Caco-2 (cell line): ENCODE measurements around the gene RPL39L. TPM values are rescaled to one million over a fixed set of nuclear protein-coding genes. Genes with fewer than 3 reads are reported as not detected.

Source experiments
- Bru-seq: library from RNA; stranded (reverse); fragments of 400-500 nt; gene quantifications from one replicate; lab custom pipeline; 2021; lab: Mats Ljungman, UMichigan
- BruChase-seq, 2 experiments: library from RNA; stranded (reverse); fragments of 400-500 nt; gene quantifications; one replicate each; lab custom pipeline; 2021; lab: Mats Ljungman, UMichigan
- BruUV-seq: library from RNA; stranded (reverse); fragments of 400-500 nt; replicated peaks from 2 replicates; lab custom pipeline; 2021; lab: Mats Ljungman, UMichigan
- CTCF ChIA-PET: fragments of 300-600 bp; sonication (Branson Sonifier 250); formaldehyde crosslinking; loops from one replicate; lab custom pipeline; 2022; ENCODE audit warnings: antibody characterized with exemption; lab: Charles Lee
- POLR2A ChIA-PET: fragments of 300-600 bp; sonication (Branson Sonifier 250); formaldehyde crosslinking; loops from one replicate; lab custom pipeline; 2022; ENCODE audit warnings: antibody characterized with exemption; lab: Charles Lee
- DNase-seq, 2 experiments: peaks; one replicate each; pipeline versions ENCODE4 v3.0.0 to v3.0.0-alpha.2; 2020 to 2022
- H3K27me3 ChIP-seq: replicated peaks from 2 replicates; pipeline ENCODE4 v1.6.0; 2011; ENCODE audit warnings: low read length; ENCODE audit not compliant: control insufficient read depth, insufficient read depth
- H3K36me3 ChIP-seq: 2 replicates; pipeline ENCODE4 v1.5.1; 2011; ENCODE audit warnings: low read length; ENCODE audit not compliant: control insufficient read depth, insufficient read depth
- H3K4me1 ChIP-seq: fragments of 250-450 bp; sonication (Bioruptor Pico); 2 replicates; pipeline ENCODE4 v1.5.1; 2020; ENCODE audit warnings: mild to moderate bottlenecking
- H3K4me3 ChIP-seq: 2 replicates; pipeline ENCODE4 v1.5.1; 2011; ENCODE audit warnings: low read depth, mild to moderate bottlenecking, control low read depth, low read length
- H3K9me3 ChIP-seq: fragments of 250-450 bp; sonication (Bioruptor Pico); 2 replicates; pipeline ENCODE4 v1.5.1; 2020; ENCODE audit warnings: mild to moderate bottlenecking, moderate library complexity
- H3K27ac Mint-ChIP-seq: one replicate; pipeline ENCODE4 v1.8.0; 2022; ENCODE audit warnings: mixed read lengths; ENCODE audit not compliant: unreplicated experiment
- H3K27me3 Mint-ChIP-seq: one replicate; pipeline ENCODE4 v1.8.0; 2022; ENCODE audit warnings: mixed read lengths; ENCODE audit not compliant: insufficient read depth, unreplicated experiment
- H3K36me3 Mint-ChIP-seq: one replicate; pipeline ENCODE4 v1.8.0; 2022; ENCODE audit warnings: mild to moderate bottlenecking, mixed read lengths; ENCODE audit not compliant: insufficient read depth, unreplicated experiment
- H3K4me1 Mint-ChIP-seq: one replicate; pipeline ENCODE4 v1.8.0; 2022; ENCODE audit warnings: low read depth, mixed read lengths; ENCODE audit not compliant: unreplicated experiment
- H3K4me3 Mint-ChIP-seq: one replicate; pipeline ENCODE4 v1.8.0; 2022; ENCODE audit warnings: mild to moderate bottlenecking, moderate library complexity, mixed read lengths; ENCODE audit not compliant: unreplicated experiment
- H3K9me3 Mint-ChIP-seq: one replicate; pipeline ENCODE4 v1.8.0; 2022; ENCODE audit warnings: mixed read lengths; ENCODE audit not compliant: unreplicated experiment
- intact Hi-C: fragments of 100-400 bp; cut with micrococcal nuclease; formaldehyde crosslinking; loops from one replicate; pipeline ENCODE4 v1.10.0; 2022; ENCODE audit not compliant: unreplicated experiment
- long read RNA-seq: library from polyadenylated mRNA; stranded (forward); transcript quantifications from one replicate; pipeline ENCODE4 v2.0.0, GENCODE V29; 2022
- total RNA-seq: library from RNA; stranded (reverse); gene quantifications from 2 replicates; pipeline ENCODE4 v1.2.3, GENCODE V29; 2022
- TF ChIP-seq, protein P1 (sequence below), 2 experiments: fragments of 200-600 bp in 1 of 2; IDR thresholded peaks; 1 replicate in 1 of 2; 2 replicates in 1 of 2; pipeline versions ENCODE4 v1.5.1 to v1.8.0; 2011 to 2022; ENCODE audit warnings: antibody characterized with exemption in 1 of 2, control low read depth in 1 of 2, inconsistent platforms in 1 of 2, low read depth in 1 of 2, low read length in 1 of 2, mild to moderate bottlenecking in 1 of 2, moderate library complexity in 1 of 2; ENCODE audit not compliant: insufficient read depth in 1 of 2, severe bottlenecking in 1 of 2, unreplicated experiment in 1 of 2

RPL39L gene
- total RNA-seq (1.8 and 2.5 TPM in 2 replicates), Bru-seq, nascent RNA (percentile 23 among the genes with signal in this experiment), BruChase-seq, experiment 1, labeled RNA remaining after a 2-hour chase (percentile 16 among the genes with signal in this experiment), BruChase-seq, experiment 2, labeled RNA remaining after a 6-hour chase (percentile 18 among the genes with signal in this experiment)
- long read RNA-seq, partial matches to known transcripts = 0 of 4 reads
- long read RNA-seq, other reads (novel, unspliced or antisense) = 0 of 4 reads

DNA sequence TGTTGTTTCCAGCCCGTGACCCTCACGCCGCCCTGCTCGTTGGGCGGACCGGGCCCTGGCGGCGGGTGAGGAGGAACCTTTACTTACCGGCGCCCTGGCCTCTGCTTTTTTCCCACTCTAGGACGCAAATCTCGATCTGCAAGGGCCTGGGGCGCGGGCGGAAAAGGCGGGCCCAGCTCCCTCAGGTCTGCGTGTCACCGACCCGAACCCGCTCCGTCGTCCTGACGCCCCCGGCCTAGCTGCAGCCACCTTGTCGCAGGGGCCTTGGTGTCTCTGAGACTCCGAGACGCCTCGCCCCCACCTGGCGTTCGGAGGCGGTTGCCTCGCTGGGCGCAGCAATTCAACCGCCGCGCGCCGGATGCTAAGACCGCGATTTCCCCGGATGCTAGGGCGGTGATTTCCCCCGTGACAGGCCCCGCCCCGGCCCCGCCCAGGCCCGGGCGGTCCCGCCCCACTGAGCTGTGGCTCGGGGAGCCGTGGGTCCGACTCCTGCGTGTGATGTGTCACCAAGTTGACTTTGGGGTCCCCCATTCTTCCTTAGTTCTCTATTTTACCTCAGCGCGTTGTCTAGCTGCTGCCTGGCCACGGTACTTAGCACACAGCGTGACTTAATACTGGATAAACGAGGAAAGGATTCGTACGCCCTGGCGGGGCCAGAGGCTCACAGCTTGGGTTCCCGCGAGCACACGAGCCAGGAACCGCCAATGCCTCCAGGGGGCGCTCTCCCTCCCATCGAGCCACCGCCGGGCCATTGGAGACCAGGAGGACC, at the start of gene RPL39L:
Gene RPL39L, minus strand, starts transcription at position 371 of the 769 bp plus-strand sequence. CDS start 18,196 bp downstream, outside the sequence.
- intact Hi-C loops = loop anchor here (1.0 kb wide), 1 partner anchor 26 kb away; no protein-coding TSS in a partner anchor
- Histone ChIP-seq H3K9me3 (peaks cover 6% of the 10 kb centered on the region), H3K36me3 (no peaks in the 10 kb centered on the region), H3K27me3 (no peaks in the 10 kb centered on the region), H3K4me1 (no peaks in the 10 kb centered on the region), H3K4me3 (peak within 1 kb of the TSS; percentile 44)
- Mint-ChIP-seq H3K4me3 (peak within 1 kb of the TSS; percentile 72), H3K9me3 (peaks cover 10% of the 10 kb centered on the region), H3K27ac (peak within 1 kb of the TSS; percentile 12), H3K36me3 (no peaks in the 10 kb centered on the region), H3K27me3 (no peaks in the 10 kb centered on the region), H3K4me1 (no peaks in the 10 kb centered on the region)
- POLR2A ChIA-PET = interaction anchor here (0.6 to 0.7 kb wide), 2 partner anchors 452 to 1554 kb away, joined by 3 read pairs; no protein-coding TSS in a partner anchor
- TF ChIP-seq, protein P1, sequence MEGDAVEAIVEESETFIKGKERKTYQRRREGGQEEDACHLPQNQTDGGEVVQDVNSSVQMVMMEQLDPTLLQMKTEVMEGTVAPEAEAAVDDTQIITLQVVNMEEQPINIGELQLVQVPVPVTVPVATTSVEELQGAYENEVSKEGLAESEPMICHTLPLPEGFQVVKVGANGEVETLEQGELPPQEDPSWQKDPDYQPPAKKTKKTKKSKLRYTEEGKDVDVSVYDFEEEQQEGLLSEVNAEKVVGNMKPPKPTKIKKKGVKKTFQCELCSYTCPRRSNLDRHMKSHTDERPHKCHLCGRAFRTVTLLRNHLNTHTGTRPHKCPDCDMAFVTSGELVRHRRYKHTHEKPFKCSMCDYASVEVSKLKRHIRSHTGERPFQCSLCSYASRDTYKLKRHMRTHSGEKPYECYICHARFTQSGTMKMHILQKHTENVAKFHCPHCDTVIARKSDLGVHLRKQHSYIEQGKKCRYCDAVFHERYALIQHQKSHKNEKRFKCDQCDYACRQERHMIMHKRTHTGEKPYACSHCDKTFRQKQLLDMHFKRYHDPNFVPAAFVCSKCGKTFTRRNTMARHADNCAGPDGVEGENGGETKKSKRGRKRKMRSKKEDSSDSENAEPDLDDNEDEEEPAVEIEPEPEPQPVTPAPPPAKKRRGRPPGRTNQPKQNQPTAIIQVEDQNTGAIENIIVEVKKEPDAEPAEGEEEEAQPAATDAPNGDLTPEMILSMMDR (IDR thresholded peaks at IDR 0.05; ENCODE audit: insufficient read depth in 1 of 2, low read depth in 1 of 2, low read length in 1 of 2, severe bottlenecking in 1 of 2, unreplicated experiment in 1 of 2) = peak; percentile 54 to 57
- DNase-seq = peak; percentile 55 to 67
- no TSS peak for BruUV-seq
- CTCF ChIA-PET = interaction anchor here (0.6 to 1.6 kb wide), 8 partner anchors 26 to 294 kb away, joined by 3 to 8 read pairs (median 3); no protein-coding TSS in a partner anchor

DNA sequence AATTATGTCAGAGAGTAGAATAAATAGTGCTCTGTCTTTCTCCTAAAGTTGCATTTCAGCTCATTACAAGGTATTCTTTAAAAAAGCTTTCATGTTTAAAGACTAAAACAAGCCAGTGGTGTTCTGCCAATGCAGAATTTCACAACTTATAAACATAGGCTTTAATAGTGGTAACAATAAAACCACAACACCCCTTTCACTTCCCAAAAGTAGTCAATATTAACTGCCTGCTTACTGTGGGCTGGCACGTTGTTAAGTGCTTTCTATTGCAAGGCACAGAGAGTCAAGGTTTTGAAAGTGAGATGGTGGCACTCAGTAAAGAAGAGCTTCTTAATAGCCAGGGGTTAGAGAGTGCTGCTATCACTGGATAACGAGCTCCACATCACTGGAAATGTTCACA, 49.6 kb upstream of the RPL39L start:
- ChIA-PET CTCF (interaction anchor here (0.5 to 1.4 kb wide), 2 partner anchors 340 to 1698 kb away, joined by 3 to 4 read pairs; no protein-coding TSS in a partner anchor), POLR2A (no interaction called here)
- Mint-ChIP-seq H3K4me3 (no peak overlapping the region), H3K27me3 (peaks cover 2% of the 10 kb centered on the region), H3K4me1 (peaks cover 13% of the 10 kb centered on the region), H3K9me3 (no peaks in the 10 kb centered on the region), H3K36me3 (no peaks in the 10 kb centered on the region), H3K27ac (no peak overlapping the region)
- no peaks in the 10 kb centered on the region for H3K36me3 ChIP-seq
- no TSS peak for BruUV-seq
- H3K4me3 ChIP-seq = no peak overlapping the region
- H3K27me3 ChIP-seq = no peaks in the 10 kb centered on the region
- DNase-seq = no peak
- no peaks in the 10 kb centered on the region for H3K9me3 ChIP-seq
- intact Hi-C loops = no loop called here
- H3K4me1 ChIP-seq = peaks cover 17% of the 10 kb centered on the region
- TF ChIP-seq, protein P1 (IDR thresholded peaks at IDR 0.05; ENCODE audit: insufficient read depth in 1 of 2, low read depth in 1 of 2, low read length in 1 of 2, severe bottlenecking in 1 of 2, unreplicated experiment in 1 of 2) = no peak

DNA sequence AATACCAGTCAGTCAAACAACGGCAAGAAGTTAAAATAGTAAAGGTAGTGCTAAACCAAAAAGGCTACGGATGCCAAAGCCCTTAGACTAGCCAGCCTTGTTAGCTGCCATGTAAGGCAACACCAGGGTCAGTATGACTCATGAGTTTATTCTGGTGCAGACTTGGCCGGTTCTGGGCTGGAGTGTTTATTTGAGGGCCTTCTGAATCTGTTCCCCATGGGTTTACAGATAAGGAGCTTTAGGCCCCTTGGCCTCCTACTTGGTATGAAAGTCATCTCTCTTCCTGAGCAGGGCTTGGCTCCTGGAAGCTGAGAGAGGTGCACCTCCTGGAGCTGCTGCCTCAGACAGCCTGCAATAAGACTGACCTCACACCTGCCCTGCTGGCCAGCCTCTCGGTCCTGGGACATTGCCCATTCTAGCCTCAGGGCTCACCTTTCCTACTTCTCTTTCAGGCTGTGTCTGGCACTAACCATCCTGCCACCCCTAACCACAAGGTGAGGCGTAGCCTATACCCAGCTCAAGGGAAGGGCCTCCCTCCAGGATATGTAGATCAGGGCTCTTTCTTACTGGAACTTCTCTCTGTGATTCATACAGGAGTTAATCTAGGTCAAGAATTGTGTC, 47.6 kb upstream of the RPL39L start:
- H3K9me3 Mint-ChIP-seq = no peaks in the 10 kb centered on the region
- H3K9me3 ChIP-seq = no peaks in the 10 kb centered on the region
- BruUV-seq = no TSS peak
- no peak overlapping the region for H3K27ac Mint-ChIP-seq
- no peak overlapping the region for H3K4me3 ChIP-seq
- TF ChIP-seq, protein P1 (IDR thresholded peaks at IDR 0.05; ENCODE audit: insufficient read depth in 1 of 2, low read depth in 1 of 2, low read length in 1 of 2, severe bottlenecking in 1 of 2, unreplicated experiment in 1 of 2) = no peak
- peaks cover 26% of the 10 kb centered on the region for H3K4me1 ChIP-seq
- H3K27me3 Mint-ChIP-seq = no peaks in the 10 kb centered on the region
- intact Hi-C loops = no loop called here
- ChIA-PET CTCF (interaction anchor here (1.4 to 1.6 kb wide), 2 partner anchors 22 to 493 kb away, joined by 4 to 6 read pairs; no protein-coding TSS in a partner anchor), POLR2A (no interaction called here)
- H3K4me1 Mint-ChIP-seq = peaks cover 13% of the 10 kb centered on the region
- H3K36me3 ChIP-seq = no peaks in the 10 kb centered on the region
- H3K36me3 Mint-ChIP-seq = no peaks in the 10 kb centered on the region
- no peaks in the 10 kb centered on the region for H3K27me3 ChIP-seq
- peak; percentile 9 to 55 for DNase-seq
- no peak overlapping the region for H3K4me3 Mint-ChIP-seq
